ENCODE results near the gene ZNF248.

DNA sequence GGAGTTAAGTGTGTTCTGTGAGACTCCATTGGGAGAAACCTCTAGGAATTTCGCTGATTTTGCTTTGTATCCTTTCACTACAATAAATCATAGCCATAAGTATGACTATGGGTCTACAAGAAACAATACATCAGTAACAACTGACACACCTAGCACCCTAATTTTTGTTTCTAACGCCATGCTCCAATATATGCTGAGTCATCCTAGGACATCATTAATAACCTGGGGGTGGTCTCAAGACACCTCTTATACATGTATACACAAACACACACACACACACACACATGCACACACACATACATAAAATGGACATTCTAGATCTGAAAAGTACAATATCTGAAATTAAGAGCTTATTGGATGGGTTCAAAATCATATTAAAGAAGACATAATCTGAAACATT lies 18.2 kb downstream of the ZNF248 start:
- TF ChIP-seq, protein P1, sequence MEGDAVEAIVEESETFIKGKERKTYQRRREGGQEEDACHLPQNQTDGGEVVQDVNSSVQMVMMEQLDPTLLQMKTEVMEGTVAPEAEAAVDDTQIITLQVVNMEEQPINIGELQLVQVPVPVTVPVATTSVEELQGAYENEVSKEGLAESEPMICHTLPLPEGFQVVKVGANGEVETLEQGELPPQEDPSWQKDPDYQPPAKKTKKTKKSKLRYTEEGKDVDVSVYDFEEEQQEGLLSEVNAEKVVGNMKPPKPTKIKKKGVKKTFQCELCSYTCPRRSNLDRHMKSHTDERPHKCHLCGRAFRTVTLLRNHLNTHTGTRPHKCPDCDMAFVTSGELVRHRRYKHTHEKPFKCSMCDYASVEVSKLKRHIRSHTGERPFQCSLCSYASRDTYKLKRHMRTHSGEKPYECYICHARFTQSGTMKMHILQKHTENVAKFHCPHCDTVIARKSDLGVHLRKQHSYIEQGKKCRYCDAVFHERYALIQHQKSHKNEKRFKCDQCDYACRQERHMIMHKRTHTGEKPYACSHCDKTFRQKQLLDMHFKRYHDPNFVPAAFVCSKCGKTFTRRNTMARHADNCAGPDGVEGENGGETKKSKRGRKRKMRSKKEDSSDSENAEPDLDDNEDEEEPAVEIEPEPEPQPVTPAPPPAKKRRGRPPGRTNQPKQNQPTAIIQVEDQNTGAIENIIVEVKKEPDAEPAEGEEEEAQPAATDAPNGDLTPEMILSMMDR (conservative IDR thresholded peaks at IDR 0.05): no peak
- no peak for TF ChIP-seq EZH2 (IDR thresholded peaks at IDR 0.05; ENCODE audit: low read depth)

All from PC-9 (cell line).